ENCODE data around the gene FBXW4.

DNA sequence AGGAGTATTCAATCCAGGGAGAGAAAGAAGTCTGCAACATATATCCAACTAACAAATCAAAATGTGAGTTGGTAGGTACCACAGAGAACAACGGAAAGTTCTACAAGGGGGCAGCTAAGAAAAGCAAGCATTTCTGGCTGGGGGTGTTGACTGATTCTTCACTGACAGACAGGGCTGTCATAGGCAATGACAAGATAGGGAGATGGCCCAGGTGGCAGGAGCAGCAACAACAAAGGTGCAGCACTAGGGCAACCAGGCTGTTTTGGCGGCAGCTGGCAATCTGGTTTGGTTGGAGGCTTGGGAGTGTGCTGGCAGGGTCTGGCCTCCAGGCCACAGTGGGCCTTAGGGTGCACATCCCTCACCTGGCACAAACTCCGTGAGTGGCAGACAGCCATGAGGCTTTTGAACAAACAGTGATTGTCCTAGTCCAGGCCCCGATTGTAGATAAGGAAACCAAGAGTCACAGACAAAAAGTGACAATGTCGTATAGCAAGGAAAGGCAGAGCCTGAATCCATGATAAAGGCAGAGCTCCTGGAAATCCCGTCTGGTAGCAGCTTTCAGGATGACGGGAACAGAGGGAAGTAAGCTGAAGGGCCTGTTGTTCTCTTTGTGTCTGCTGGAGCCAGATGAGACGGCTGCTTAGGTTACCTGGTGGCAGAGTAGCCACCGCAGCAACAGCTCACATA is 78.4 kb downstream of the FBXW4 start:
- no peak for TF ChIP-seq POLR2A (IDR thresholded peaks at IDR 0.05)
- TF ChIP-seq, protein P1, sequence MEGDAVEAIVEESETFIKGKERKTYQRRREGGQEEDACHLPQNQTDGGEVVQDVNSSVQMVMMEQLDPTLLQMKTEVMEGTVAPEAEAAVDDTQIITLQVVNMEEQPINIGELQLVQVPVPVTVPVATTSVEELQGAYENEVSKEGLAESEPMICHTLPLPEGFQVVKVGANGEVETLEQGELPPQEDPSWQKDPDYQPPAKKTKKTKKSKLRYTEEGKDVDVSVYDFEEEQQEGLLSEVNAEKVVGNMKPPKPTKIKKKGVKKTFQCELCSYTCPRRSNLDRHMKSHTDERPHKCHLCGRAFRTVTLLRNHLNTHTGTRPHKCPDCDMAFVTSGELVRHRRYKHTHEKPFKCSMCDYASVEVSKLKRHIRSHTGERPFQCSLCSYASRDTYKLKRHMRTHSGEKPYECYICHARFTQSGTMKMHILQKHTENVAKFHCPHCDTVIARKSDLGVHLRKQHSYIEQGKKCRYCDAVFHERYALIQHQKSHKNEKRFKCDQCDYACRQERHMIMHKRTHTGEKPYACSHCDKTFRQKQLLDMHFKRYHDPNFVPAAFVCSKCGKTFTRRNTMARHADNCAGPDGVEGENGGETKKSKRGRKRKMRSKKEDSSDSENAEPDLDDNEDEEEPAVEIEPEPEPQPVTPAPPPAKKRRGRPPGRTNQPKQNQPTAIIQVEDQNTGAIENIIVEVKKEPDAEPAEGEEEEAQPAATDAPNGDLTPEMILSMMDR (IDR thresholded peaks at IDR 0.05) = no peak

Measured in uterus (tissue), 2 donors.